IMR-90 (cell line): ENCODE data around the gene GSG1L.

Experiments
- CTCF ChIP-seq: conservative IDR thresholded peaks from 2 replicates; pipeline ENCODE4 v1.5.1; 2012; ENCODE audit warnings: mild to moderate bottlenecking, low read depth, low read length, improper control_type of control experiment
- ELK1 ChIP-seq: fragments of 150-350 bp; IDR thresholded peaks from 2 replicates; pipeline ENCODE4 v1.6.1; 2016; ENCODE audit warnings: low read depth, mild to moderate bottlenecking, low read length, moderate library complexity, borderline replicate concordance
- MXI1 ChIP-seq: IDR thresholded peaks from 2 replicates; pipeline ENCODE4 v1.6.1; 2012; ENCODE audit warnings: low read depth, mild to moderate bottlenecking, low read length, moderate library complexity, borderline replicate concordance
- POLR2A ChIP-seq: IDR thresholded peaks from 2 replicates; pipeline ENCODE4 v1.6.1; 2012; ENCODE audit warnings: mild to moderate bottlenecking, low read depth, low read length
- RFX5 ChIP-seq: IDR thresholded peaks from 2 replicates; pipeline ENCODE4 v1.8.0; 2012; ENCODE audit warnings: low read depth, mild to moderate bottlenecking, low read length, moderate library complexity

DNA sequence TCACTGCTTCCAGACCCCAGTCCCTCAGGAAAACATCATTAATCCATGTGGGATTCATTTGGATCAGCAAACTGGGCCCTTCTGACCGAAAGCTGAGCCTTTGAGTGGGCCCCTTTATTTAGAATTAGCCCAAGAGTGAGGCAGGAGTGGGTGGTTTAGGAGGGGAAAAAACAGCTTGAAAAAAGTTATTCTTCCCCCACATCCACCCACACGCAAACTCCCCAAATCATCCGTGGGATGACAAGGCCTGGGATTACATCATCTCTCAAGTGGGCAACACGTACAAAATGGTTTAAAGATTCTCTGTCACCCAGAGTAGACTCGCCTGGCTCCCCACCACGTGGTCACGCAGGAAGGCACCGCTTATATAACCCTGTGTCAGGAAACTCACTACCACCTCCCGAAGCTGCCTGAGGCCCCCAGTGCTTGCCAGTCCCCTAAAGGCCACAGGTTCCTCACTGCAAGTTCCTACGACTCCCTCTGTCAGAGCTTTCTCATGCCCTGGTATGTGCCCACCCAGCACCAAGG lies 27.6 kb downstream of the GSG1L start:
- TF ChIP-seq CTCF = no peak
- TF ChIP-seq RFX5 = no peak
- TF ChIP-seq POLR2A = no peak
- no peak for TF ChIP-seq MXI1
- TF ChIP-seq ELK1 = no peak
